ENCODE data around the gene C20orf144.

- TF ChIP-seq REST (IDR thresholded peaks at IDR 0.05; ENCODE audit: unreplicated experiment) (no peak), POLR2AphosphoS5 (IDR thresholded peaks at IDR 0.05; ENCODE audit: low read depth) (no peak), CTCF (conservative IDR thresholded peaks at IDR 0.05; ENCODE audit: low read depth in 2 of 2) (no peak), CREB1 (CRISPR knock-in tag; IDR thresholded peaks at IDR 0.05; ENCODE audit: low read depth) (no peak), ETS1 (IDR thresholded peaks at IDR 0.05) (no peak), EZH2phosphoT487 (IDR thresholded peaks at IDR 0.05; ENCODE audit: unreplicated experiment) (no peak)
Measured at GRCh38 chr20:33697129-33697528, 35.0 kb downstream of the C20orf144 start.
